NT2/D1 (cell line): ENCODE measurements around the gene NUS1.
"Not testable (repeated sequence)": the region's sequence is repeated elsewhere in the genome, so short reads cannot be mapped to it uniquely, and the experiment has no call there.

Source experiments
- DNase-seq: peaks from one replicate; pipeline ENCODE4 v3.0.0-alpha.2; 2011; ENCODE audit warnings: low read depth, low spot score
- H3K27me3 ChIP-seq: 2 replicates; pipeline ENCODE4 v1.6.0; 2011; ENCODE audit warnings: mild to moderate bottlenecking; ENCODE audit not compliant: insufficient read length, insufficient read depth
- H3K36me3 ChIP-seq: 2 replicates; pipeline ENCODE4 v1.6.1; 2011; ENCODE audit warnings: mild to moderate bottlenecking, low read length, mixed read lengths; ENCODE audit not compliant: insufficient read depth, insufficient read length
- H3K4me1 ChIP-seq: 2 replicates; pipeline ENCODE4 v1.5.1; 2011; ENCODE audit not compliant: insufficient read depth, insufficient read length
- H3K4me3 ChIP-seq: 2 replicates; pipeline ENCODE4 v1.5.1; 2011; ENCODE audit warnings: low read depth; ENCODE audit not compliant: insufficient read length
- H3K9ac ChIP-seq: 2 replicates; pipeline ENCODE4 v1.6.0; 2011; ENCODE audit warnings: low read depth; ENCODE audit not compliant: insufficient read length
- H3K9me3 ChIP-seq: 2 replicates; pipeline ENCODE4 v1.5.1; 2011; ENCODE audit warnings: mild to moderate bottlenecking, low read length; ENCODE audit not compliant: insufficient read depth
- SUZ12 ChIP-seq: IDR thresholded peaks from 2 replicates; pipeline ENCODE4 v1.6.1; 2011; ENCODE audit not compliant: insufficient read length, insufficient read depth; ENCODE audit errors: extremely low read depth
- YY1 ChIP-seq: IDR thresholded peaks from 2 replicates; pipeline ENCODE4 v1.6.1; 2011; ENCODE audit not compliant: insufficient read length, insufficient read depth
- ZNF274 ChIP-seq: IDR thresholded peaks from 2 replicates; pipeline ENCODE4 v1.6.1; 2011; ENCODE audit warnings: mild to moderate bottlenecking, low read depth, low read length

NUS1 gene

DNA sequence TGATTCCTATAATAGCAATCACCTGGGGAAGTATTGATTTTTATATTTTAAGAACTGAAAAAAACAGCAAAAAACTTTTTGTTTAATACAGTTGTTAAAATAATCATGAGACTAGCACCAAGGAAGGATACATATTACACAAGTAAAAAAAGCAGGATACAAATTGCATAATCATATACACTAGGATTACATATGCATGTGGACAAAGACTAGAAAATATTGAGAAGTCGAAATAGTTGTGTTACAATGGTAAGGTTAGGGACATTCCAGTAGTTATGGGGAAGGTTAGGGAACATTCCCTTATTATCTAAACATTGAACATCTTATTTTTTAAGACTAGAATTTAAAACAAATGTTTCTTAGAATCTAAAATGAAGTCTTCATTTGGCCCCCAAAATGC, 9.5 kb downstream of the NUS1 start:
- peaks cover 19% of the 10 kb centered on the region for H3K36me3 ChIP-seq
- no peak overlapping the region for H3K4me3 ChIP-seq
- no peaks in the 10 kb centered on the region for H3K4me1 ChIP-seq
- H3K9me3 ChIP-seq: peaks cover 7% of the 10 kb centered on the region
- no peak for DNase-seq
- H3K9ac ChIP-seq: no peak overlapping the region
- H3K27me3 ChIP-seq: no peaks in the 10 kb centered on the region
- TF ChIP-seq YY1 (no peak), ZNF274 (no peak)

GRCh38 chr6:117685359-117685758, 10.1 kb downstream of the NUS1 start:
- no peaks in the 10 kb centered on the region for H3K27me3 ChIP-seq
- peaks cover 1% of the 10 kb centered on the region; the same call in 1 of the 2 replicates for H3K9me3 ChIP-seq
- H3K4me1 ChIP-seq: no peaks in the 10 kb centered on the region
- no peak for TF ChIP-seq YY1
- TF ChIP-seq SUZ12: no peak
- no peak for TF ChIP-seq ZNF274
- H3K9ac ChIP-seq: no peak overlapping the region
- H3K36me3 ChIP-seq: peaks cover 15% of the 10 kb centered on the region
- no peak overlapping the region for H3K4me3 ChIP-seq
- no peak for DNase-seq

GRCh38 chr6:117687021-117687648, 11.9 kb downstream of the NUS1 start:
- Histone ChIP-seq H3K4me3 (no peak overlapping the region), H3K9me3 (no peaks in the 10 kb centered on the region), H3K4me1 (no peaks in the 10 kb centered on the region), H3K36me3 (peaks cover 14% of the 10 kb centered on the region), H3K9ac (no peak overlapping the region), H3K27me3 (no peaks in the 10 kb centered on the region)
- no peak for DNase-seq
- TF ChIP-seq ZNF274: no peak
- TF ChIP-seq YY1: no peak
- no peak for TF ChIP-seq SUZ12

DNA sequence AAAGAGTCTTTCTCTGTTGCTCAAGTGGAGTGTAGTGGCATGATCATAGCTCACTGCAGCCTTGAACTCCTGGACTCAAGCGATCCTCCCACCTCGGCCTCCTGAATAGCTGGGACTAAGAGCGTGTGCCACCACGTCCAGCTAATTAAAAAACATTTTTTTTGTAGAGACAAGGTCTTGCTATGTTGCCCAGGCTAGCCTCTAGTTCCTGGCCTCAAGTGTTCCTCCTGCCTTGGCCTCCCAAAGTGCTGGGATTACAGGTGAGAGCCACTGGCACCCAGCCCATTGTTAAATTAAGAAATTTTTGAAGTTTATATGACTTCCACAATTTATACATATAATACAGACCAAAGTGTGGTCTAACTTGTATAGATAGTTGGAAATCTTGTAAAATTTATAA, 14.3 kb downstream of the NUS1 start:
- not testable (repeated sequence) for H3K9me3 ChIP-seq, H3K4me3 ChIP-seq, DNase-seq, H3K27me3 ChIP-seq, H3K9ac ChIP-seq, H3K4me1 ChIP-seq
- peaks cover 20% of the 10 kb centered on the region for H3K36me3 ChIP-seq

GRCh38 chr6:117706504-117706903, 31.2 kb downstream of the NUS1 start:
- no peaks in the 10 kb centered on the region for H3K9me3 ChIP-seq
- no peak for TF ChIP-seq SUZ12
- no peak for TF ChIP-seq YY1
- TF ChIP-seq ZNF274: no peak
- no peak overlapping the region for H3K4me3 ChIP-seq
- no peak for DNase-seq
- H3K36me3 ChIP-seq: peaks cover 41% of the 10 kb centered on the region
- no peak overlapping the region for H3K9ac ChIP-seq
- H3K4me1 ChIP-seq: no peaks in the 10 kb centered on the region
- H3K27me3 ChIP-seq: no peaks in the 10 kb centered on the region

GRCh38 chr6:117706936-117707509, 31.8 kb downstream of the NUS1 start:
- DNase-seq, H3K9ac ChIP-seq, H3K27me3 ChIP-seq, H3K4me3 ChIP-seq, H3K4me1 ChIP-seq, H3K9me3 ChIP-seq: not testable (repeated sequence)
- H3K36me3 ChIP-seq: peaks cover 38% of the 10 kb centered on the region

GRCh38 chr6:117711369-117711768, 36.1 kb downstream of the NUS1 start:
- no peak for DNase-seq
- no peak for TF ChIP-seq YY1
- Histone ChIP-seq H3K27me3 (no peaks in the 10 kb centered on the region), H3K9me3 (no peaks in the 10 kb centered on the region), H3K36me3 (peaks cover 6% of the 10 kb centered on the region), H3K4me3 (no peak overlapping the region), H3K4me1 (no peaks in the 10 kb centered on the region), H3K9ac (no peak overlapping the region)

GRCh38 chr6:117718895-117719294, 43.6 kb downstream of the NUS1 start:
- no peak overlapping the region for H3K9ac ChIP-seq
- TF ChIP-seq ZNF274 (no peak), SUZ12 (no peak), YY1 (no peak)
- H3K27me3 ChIP-seq: no peaks in the 10 kb centered on the region
- no peaks in the 10 kb centered on the region for H3K4me1 ChIP-seq
- H3K36me3 ChIP-seq: no peaks in the 10 kb centered on the region
- H3K4me3 ChIP-seq: no peak overlapping the region
- peaks cover 8% of the 10 kb centered on the region for H3K9me3 ChIP-seq
- DNase-seq: no peak

DNA sequence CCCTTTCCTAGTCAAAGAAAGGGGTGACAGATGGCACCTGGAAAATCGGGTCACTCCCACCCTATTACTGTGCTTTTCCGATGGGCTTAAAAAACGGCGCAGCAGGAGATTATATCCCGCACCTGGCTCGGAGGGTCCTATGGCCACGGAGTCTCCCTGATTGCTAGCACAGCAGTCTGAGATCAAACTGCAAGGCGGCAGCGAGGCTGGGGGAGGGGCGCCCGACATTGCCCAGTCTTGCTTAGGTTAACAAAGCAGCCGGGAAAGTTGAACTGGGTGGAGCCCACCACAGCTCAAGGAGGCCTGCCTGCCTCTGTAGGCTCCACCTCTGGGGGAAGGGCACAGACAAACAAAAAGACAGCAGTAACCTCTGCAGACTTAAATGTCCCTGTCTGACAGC, 46.3 kb downstream of the NUS1 start:
- not testable (repeated sequence) for DNase-seq, H3K4me1 ChIP-seq, H3K4me3 ChIP-seq, H3K9me3 ChIP-seq, H3K36me3 ChIP-seq, H3K9ac ChIP-seq, H3K27me3 ChIP-seq
